Stimulated activated CD4-positive, alpha-beta T cell treated with anti-CD3 and anti-CD28 coated beads, Interleukin-12 subunit alpha, Interleukin-12 subunit beta, amount 100 ng/mL, for 4 hours (primary cell): Measurements from ENCODE around the gene RINL.
A peak's percentile ranks its signal among the peaks of the same experiment; 100 is the strongest.
"Not testable (repeated sequence)": the region's sequence is repeated elsewhere in the genome, so short reads cannot be mapped to it uniquely, and the experiment has no call there.

Experiments
- DNase-seq: peaks from one replicate; pipeline ENCODE4 v3.0.0-alpha.2; 2020

The RINL gene

GRCh38 chr19:38904581-38905539 is 26.8 kb upstream of the RINL start:
- no peak for DNase-seq

GRCh38 chr19:38901683-38902082 is 23.6 kb upstream of the RINL start:
- no peak for DNase-seq

GRCh38 chr19:38900743-38901190 is 22.7 kb upstream of the RINL start:
- DNase-seq = no peak

GRCh38 chr19:38900202-38900629 is 22.1 kb upstream of the RINL start:
- DNase-seq = no peak

- DNase-seq = peak; percentile 95
These were observed 21.5 kb upstream of the RINL start, which contains the start of the genes NFKBIB and SIRT2 for GRCh38 chr19:38899447-38900201. Gene NFKBIB, plus strand, starts transcription at chr19:38899969. Its CDS starts 64 bp downstream, at chr19:38900033. Gene SIRT2, minus strand, starts transcription at chr19:38899618. Its CDS starts 97 bp downstream, at chr19:38899521.

GRCh38 chr19:38898788-38899446 is 20.8 kb upstream of the RINL start:
- no peak for DNase-seq

- DNase-seq = no peak
These were observed 16.9 kb upstream of the RINL start for GRCh38 chr19:38894968-38895367.

GRCh38 chr19:38893341-38893771 is 15.3 kb upstream of the RINL start:
- DNase-seq = no peak

GRCh38 chr19:38892841-38893240 is 14.8 kb upstream of the RINL start:
- DNase-seq = no peak

GRCh38 chr19:38891771-38892170 is 13.7 kb upstream of the RINL start:
- no peak for DNase-seq

GRCh38 chr19:38890686-38891085 is 12.6 kb upstream of the RINL start:
- no peak for DNase-seq

GRCh38 chr19:38889803-38890202 is 11.7 kb upstream of the RINL start:
- DNase-seq = no peak

- DNase-seq = no peak
These were observed 10.8 kb upstream of the RINL start for GRCh38 chr19:38888876-38889275.

GRCh38 chr19:38884691-38885090 is 6.6 kb upstream of the RINL start:
- not testable (repeated sequence) for DNase-seq

GRCh38 chr19:38883286-38883685 is 5.2 kb upstream of the RINL start:
- no peak for DNase-seq

- DNase-seq = no peak
These were observed 3.0 kb upstream of the RINL start for GRCh38 chr19:38880882-38881609.

GRCh38 chr19:38880076-38880881 is 2.2 kb upstream of the RINL start:
- DNase-seq = no peak

- DNase-seq = no peak
These were observed 1.3 kb upstream of the RINL start for GRCh38 chr19:38879400-38879751.

- DNase-seq = no peak
These were observed 712 bp upstream of the RINL start for GRCh38 chr19:38878575-38879399.

- no peak for DNase-seq
These were observed 2.2 kb downstream of the RINL start for GRCh38 chr19:38875656-38876395.
